Measurements from ENCODE around the gene ZNF518A. TPM values are rescaled to one million over a fixed set of nuclear protein-coding genes. Genes with fewer than 3 reads are reported as not detected.

Gene ZNF518A
- total and polyA plus RNA-seq, 2 of the 8 experiments (the other 6 are each of a cell fraction or from before 2014, with no cell fraction given) = 6.6 to 34.8 TPM

DNA sequence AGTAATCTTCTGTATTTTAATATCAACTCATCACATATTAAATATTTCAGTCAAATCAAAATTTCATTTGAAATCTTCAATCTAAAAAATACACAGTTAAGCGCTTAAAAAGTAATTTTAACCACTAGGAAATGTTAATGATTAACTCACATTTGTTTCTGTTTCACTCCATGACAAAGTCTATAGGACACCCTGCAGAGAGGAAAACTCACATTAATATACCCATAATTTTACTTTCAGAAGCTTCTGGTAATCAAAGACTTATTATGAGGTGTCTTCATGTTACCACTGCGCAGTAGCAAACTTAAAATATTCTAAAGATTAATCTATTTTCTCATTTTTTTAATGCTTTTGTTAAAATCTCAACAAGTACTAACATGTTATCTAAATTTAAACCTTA lies 41.0 kb upstream of the ZNF518A start:
- Histone ChIP-seq H3K4ac (replicated peaks; ENCODE audit: insufficient read length, low read depth, low read length) (no peak overlapping the region), H2AK5ac (ENCODE audit: low read depth, low read length) (no peak overlapping the region), H3K4me3 (ENCODE audit: extremely low read depth in 1 of 4, insufficient read depth in 2 of 4, low read depth in 3 of 4, low read length in 4 of 4) (no peak overlapping the region), H3K9me3 (ENCODE audit: insufficient read depth in 2 of 2, low read depth in 1 of 2, low read length in 1 of 2) (no peaks in the 10 kb centered on the region; a peak in 1 of 4 replicates), H2AFZ (ENCODE audit: low read length) (no peak overlapping the region), H2BK15ac (ENCODE audit: low read length) (no peak overlapping the region), H2BK20ac (ENCODE audit: low read length) (no peak overlapping the region), H3K27ac (ENCODE audit: low read depth, low read length) (no peak overlapping the region), H3K23me2 (ENCODE audit: low read depth, low read length) (no peaks in the 10 kb centered on the region), H3K23ac (ENCODE audit: insufficient read length) (no peak overlapping the region), H2BK12ac (ENCODE audit: low read depth, low read length) (no peak overlapping the region), H3K4me1 (replicated peaks in 1 of 4; ENCODE audit: control insufficient read depth in 3 of 4, insufficient read depth in 4 of 4, low read length in 3 of 4) (no peaks in the 10 kb centered on the region), H2BK5ac (ENCODE audit: low read depth, low read length) (no peak overlapping the region), H4K8ac (ENCODE audit: extremely low read depth, insufficient read depth, low read length) (no peak overlapping the region), H3K36me3 (ENCODE audit: control insufficient read depth in 2 of 4, insufficient read depth in 4 of 4, low read length in 3 of 4) (no peaks in the 10 kb centered on the region), H3K79me1 (ENCODE audit: low read depth, low read length) (no peaks in the 10 kb centered on the region), H3K56ac (replicated peaks; ENCODE audit: insufficient read length, low read depth, low read length) (no peak overlapping the region), H3K79me2 (ENCODE audit: control insufficient read depth in 1 of 2, insufficient read depth in 2 of 2, low read length in 2 of 2) (no peaks in the 10 kb centered on the region), H3K4me2 (ENCODE audit: insufficient read depth in 1 of 2, low read depth in 2 of 2, low read length in 2 of 2) (no peak overlapping the region), H4K5ac (ENCODE audit: insufficient read length, low read depth, low read length) (no peak overlapping the region), H3K9ac (replicated peaks in 1 of 4; ENCODE audit: extremely low read depth in 1 of 4, low read depth in 3 of 4, low read length in 3 of 4) (no peak overlapping the region), H4K91ac (replicated peaks; ENCODE audit: insufficient read length, low read length) (no peak overlapping the region), H3K27me3 (replicated peaks in 1 of 4; ENCODE audit: control insufficient read depth in 3 of 4, extremely low read depth in 1 of 4, insufficient read depth in 3 of 4, low read length in 3 of 4) (no peaks in the 10 kb centered on the region), H3K18ac (ENCODE audit: extremely low read depth, low read length) (no peak overlapping the region), H3K14ac (ENCODE audit: insufficient read length) (no peak overlapping the region), H2BK120ac (replicated peaks; ENCODE audit: low read depth, low read length) (no peak overlapping the region), H4K20me1 (replicated peaks in 1 of 2; ENCODE audit: control insufficient read depth in 1 of 2, insufficient read depth in 2 of 2, low read length in 2 of 2) (no peaks in the 10 kb centered on the region)
- DNase-seq (ENCODE audit: low read depth in 1 of 2, low spot score in 2 of 2) (no peak), FAIRE-seq (no peak)
- ChIA-PET CTCF (ENCODE audit: partially characterized antibody) (no interaction called here), POLR2A (ENCODE audit: partially characterized antibody) (interaction anchor here (1.5 kb wide), 1 partner anchor 41 kb away, joined by 7 read pairs; the partner anchor contains the start of gene ZNF518A)
- WGBS, 2 experiments (ENCODE audit: extremely low coverage in 1 of 2, insufficient coverage in 1 of 2, insufficient read length in 1 of 2, insufficient replicate concordance in 2 of 2, low coverage in 1 of 2, low lambda C conversion rate in 2 of 2, missing lambda C conversion rate in 1 of 2) = 92% methylated on average over 2 of the region's 2 CpGs; no CpG with 5 or more reads in 1 of the 2 experiments
- no peak for TF ChIP-seq GABPA (IDR thresholded peaks at IDR 0.05; ENCODE audit: borderline replicate concordance, insufficient read depth, low read length)
- no peak for TF ChIP-seq RBBP5 (IDR thresholded peaks at IDR 0.05; ENCODE audit: borderline replicate concordance, low read depth, low read length)
- TF ChIP-seq SAP30 (IDR thresholded peaks at IDR 0.05; ENCODE audit: insufficient read depth, insufficient replicate concordance, low read length) = no peak
- TF ChIP-seq JUND (IDR thresholded peaks at IDR 0.05; ENCODE audit: low read length) = no peak
- TF ChIP-seq CBX8 (IDR thresholded peaks at IDR 0.05; ENCODE audit: borderline replicate concordance, low read depth, low read length) = no peak
- TF ChIP-seq MAFK (IDR thresholded peaks at IDR 0.05; ENCODE audit: low read depth, low read length) = no peak
- no peak for TF ChIP-seq EP300 (IDR thresholded peaks at IDR 0.05; ENCODE audit: borderline replicate concordance in 1 of 2, low read depth in 2 of 2, low read length in 2 of 2)
- TF ChIP-seq EZH2 (IDR thresholded peaks at IDR 0.05; ENCODE audit: low read depth, low read length, severe bottlenecking) = no peak
- no peak for TF ChIP-seq BCL11A (IDR thresholded peaks at IDR 0.05; ENCODE audit: low read depth in 2 of 2, low read length in 2 of 2)
- no peak for TF ChIP-seq BACH1 (IDR thresholded peaks at IDR 0.05; ENCODE audit: low read length)
- TF ChIP-seq YY1 (IDR thresholded peaks at IDR 0.05; ENCODE audit: low read depth, low read length) = no peak
- TF ChIP-seq, protein P1, sequence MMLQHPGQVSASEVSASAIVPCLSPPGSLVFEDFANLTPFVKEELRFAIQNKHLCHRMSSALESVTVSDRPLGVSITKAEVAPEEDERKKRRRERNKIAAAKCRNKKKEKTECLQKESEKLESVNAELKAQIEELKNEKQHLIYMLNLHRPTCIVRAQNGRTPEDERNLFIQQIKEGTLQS (IDR thresholded peaks at IDR 0.05; ENCODE audit: insufficient read depth, low read depth, low read length) = no peak
- TF ChIP-seq SP4 (IDR thresholded peaks at IDR 0.05; ENCODE audit: low read length) = no peak
- TF ChIP-seq SP2 (IDR thresholded peaks at IDR 0.05; ENCODE audit: low read length) = no peak

Measured in H1 (cell line).